ENCODE results near the gene ATF4.

DNA sequence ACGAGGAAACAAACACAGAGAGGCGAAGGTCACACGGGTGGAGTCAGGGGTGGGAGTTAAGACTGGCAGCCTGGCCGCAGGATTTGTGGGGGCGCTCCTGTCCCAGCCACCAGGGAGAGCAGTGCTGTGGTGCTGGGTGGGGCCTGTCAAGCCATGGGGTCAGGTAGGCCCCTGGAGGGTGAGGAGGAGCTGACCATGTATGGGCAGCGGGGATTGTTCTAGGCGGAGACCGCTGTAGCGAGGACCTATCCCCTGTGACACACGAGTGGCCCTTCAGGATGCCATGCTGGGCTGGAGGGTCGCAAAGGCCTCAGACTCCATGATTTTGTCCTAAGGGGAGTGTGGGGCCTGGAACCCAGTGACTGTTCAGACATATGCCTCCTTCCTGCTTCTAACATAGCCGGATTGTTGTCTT is 13.7 kb downstream of the ATF4 start:
- TF ChIP-seq, protein P1, sequence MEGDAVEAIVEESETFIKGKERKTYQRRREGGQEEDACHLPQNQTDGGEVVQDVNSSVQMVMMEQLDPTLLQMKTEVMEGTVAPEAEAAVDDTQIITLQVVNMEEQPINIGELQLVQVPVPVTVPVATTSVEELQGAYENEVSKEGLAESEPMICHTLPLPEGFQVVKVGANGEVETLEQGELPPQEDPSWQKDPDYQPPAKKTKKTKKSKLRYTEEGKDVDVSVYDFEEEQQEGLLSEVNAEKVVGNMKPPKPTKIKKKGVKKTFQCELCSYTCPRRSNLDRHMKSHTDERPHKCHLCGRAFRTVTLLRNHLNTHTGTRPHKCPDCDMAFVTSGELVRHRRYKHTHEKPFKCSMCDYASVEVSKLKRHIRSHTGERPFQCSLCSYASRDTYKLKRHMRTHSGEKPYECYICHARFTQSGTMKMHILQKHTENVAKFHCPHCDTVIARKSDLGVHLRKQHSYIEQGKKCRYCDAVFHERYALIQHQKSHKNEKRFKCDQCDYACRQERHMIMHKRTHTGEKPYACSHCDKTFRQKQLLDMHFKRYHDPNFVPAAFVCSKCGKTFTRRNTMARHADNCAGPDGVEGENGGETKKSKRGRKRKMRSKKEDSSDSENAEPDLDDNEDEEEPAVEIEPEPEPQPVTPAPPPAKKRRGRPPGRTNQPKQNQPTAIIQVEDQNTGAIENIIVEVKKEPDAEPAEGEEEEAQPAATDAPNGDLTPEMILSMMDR (IDR thresholded peaks at IDR 0.05) = no peak
- no peak for TF ChIP-seq POLR2A (IDR thresholded peaks at IDR 0.05)

Data from lower leg skin (tissue), 3 donors.